Stimulated activated CD8-positive, alpha-beta memory T cell treated with anti-CD3 and anti-CD28 coated beads, Interleukin-7, amount 100 ng/mL, for 4 hours (primary cell): ENCODE data around the gene FAR2.

Experiments used
- DNase-seq, 2 donors: peaks; one replicate each; pipeline ENCODE4 v3.0.0-alpha.2; 2020; ENCODE audit warnings: low read depth in 2 of 2

Gene FAR2

GRCh38 chr12:29204521-29204920, 55.4 kb downstream of the FAR2 start:
- no peak for DNase-seq

- no peak for DNase-seq
Observed at GRCh38 chr12:29207120-29207519, 58.0 kb downstream of the FAR2 start.

- DNase-seq: no peak
Observed at GRCh38 chr12:29208060-29208459, 59.0 kb downstream of the FAR2 start.

- no peak for DNase-seq
Observed at GRCh38 chr12:29208936-29209701, 60.0 kb downstream of the FAR2 start.

- DNase-seq: no peak
Observed at GRCh38 chr12:29211696-29212095, 62.6 kb downstream of the FAR2 start.

- no peak for DNase-seq
Observed at GRCh38 chr12:29212682-29213403, 63.8 kb downstream of the FAR2 start.

- DNase-seq: no peak
Observed at GRCh38 chr12:29216266-29216665, 67.2 kb downstream of the FAR2 start.

GRCh38 chr12:29216797-29217575, 67.9 kb downstream of the FAR2 start:
- no peak for DNase-seq

GRCh38 chr12:29220632-29221336, 71.7 kb downstream of the FAR2 start:
- DNase-seq: no peak

- DNase-seq: no peak
Observed at GRCh38 chr12:29222200-29222599, 73.1 kb downstream of the FAR2 start.

GRCh38 chr12:29223426-29223825, 74.3 kb downstream of the FAR2 start:
- no peak for DNase-seq

GRCh38 chr12:29223956-29224543, 75.0 kb downstream of the FAR2 start:
- no peak for DNase-seq

- no peak for DNase-seq
Observed at GRCh38 chr12:29224572-29224971, 75.5 kb downstream of the FAR2 start.

- no peak for DNase-seq
Observed at GRCh38 chr12:29225834-29226233, 76.8 kb downstream of the FAR2 start.

- DNase-seq: no peak
Observed at GRCh38 chr12:29226616-29227015, 77.5 kb downstream of the FAR2 start.

- DNase-seq: no peak
Observed at GRCh38 chr12:29228474-29229157, 79.5 kb downstream of the FAR2 start.

- no peak for DNase-seq
Observed at GRCh38 chr12:29229158-29229505, 80.1 kb downstream of the FAR2 start.

GRCh38 chr12:29229937-29230336, 80.9 kb downstream of the FAR2 start:
- no peak for DNase-seq

- no peak for DNase-seq
Observed at GRCh38 chr12:29230800-29231560, 81.9 kb downstream of the FAR2 start.

GRCh38 chr12:29232086-29232485, 83.0 kb downstream of the FAR2 start:
- DNase-seq: no peak
